ENCODE data around the gene SLC24A1.

Gene SLC24A1

GRCh38 chr15:65579762-65580161 lies 42.0 kb upstream of the SLC24A1 start (continued):
- no peak for TF ChIP-seq PRDM10 (tag by site-specific recombination; IDR thresholded peaks at IDR 0.05)
- no peak for TF ChIP-seq PATZ1 (tag by site-specific recombination; IDR thresholded peaks at IDR 0.05)
- TF ChIP-seq ZNF211 (tag by site-specific recombination; IDR thresholded peaks at IDR 0.05; ENCODE audit: low read depth), result no peak
- no peak for TF ChIP-seq ZNF214 (tag by site-specific recombination; IDR thresholded peaks at IDR 0.05; ENCODE audit: borderline replicate concordance)
- no peak for TF ChIP-seq ZNF670 (tag by site-specific recombination; IDR thresholded peaks at IDR 0.05; ENCODE audit: low read depth)
- TF ChIP-seq ZNF112 (tag by site-specific recombination; IDR thresholded peaks at IDR 0.05), result no peak
- no peak for TF ChIP-seq ZNF654 (tag by site-specific recombination; IDR thresholded peaks at IDR 0.05; ENCODE audit: low read depth)
- TF ChIP-seq PRDM1 (tag by site-specific recombination; IDR thresholded peaks at IDR 0.05), result no peak
- TF ChIP-seq KLF8 (tag by site-specific recombination; IDR thresholded peaks at IDR 0.05), result no peak
- peak; percentile 49; the same call in 1 of the 2 replicates for TF ChIP-seq ATF2 (tag by site-specific recombination; IDR thresholded peaks at IDR 0.05; ENCODE audit: low read depth)
- no peak for TF ChIP-seq ZNF555 (tag by site-specific recombination; conservative IDR thresholded peaks at IDR 0.05)
- TF ChIP-seq PBX3 (CRISPR knock-in tag; IDR thresholded peaks at IDR 0.05), result no peak
- no peak for TF ChIP-seq ZNF837 (tag by site-specific recombination; IDR thresholded peaks at IDR 0.05)
- no peak for TF ChIP-seq MEIS1 (CRISPR knock-in tag; IDR thresholded peaks at IDR 0.05; ENCODE audit: borderline replicate concordance)
- TF ChIP-seq REST (tag by site-specific recombination; IDR thresholded peaks at IDR 0.05), result no peak
- no peak for TF ChIP-seq GLIS2 (tag by site-specific recombination; IDR thresholded peaks at IDR 0.05)
- TF ChIP-seq ZNF561 (tag by site-specific recombination; IDR thresholded peaks at IDR 0.05; ENCODE audit: borderline replicate concordance), result no peak
- TF ChIP-seq TRIM28 (IDR thresholded peaks at IDR 0.05; ENCODE audit: borderline replicate concordance, low read length), result no peak
- no peak for TF ChIP-seq SCRT1 (tag by site-specific recombination; IDR thresholded peaks at IDR 0.05; ENCODE audit: borderline replicate concordance)
- no peak for TF ChIP-seq PRDM4 (tag by site-specific recombination; IDR thresholded peaks at IDR 0.05)
- no peak for TF ChIP-seq ZNF280C (tag by site-specific recombination; IDR thresholded peaks at IDR 0.05)
- no peak for TF ChIP-seq ZNF488 (tag by site-specific recombination; IDR thresholded peaks at IDR 0.05)
